ENCODE results near the gene CLDN7.

GRCh38 chr17:7211491-7212273, 50.6 kb downstream of the CLDN7 start:
- TF ChIP-seq GATA2 (IDR thresholded peaks at IDR 0.05; ENCODE audit: low read depth, low read length) (no peak), GATA3 (IDR thresholded peaks at IDR 0.05; ENCODE audit: low read depth, low read length) (no peak)

All from SH-SY5Y (cell line).